ENCODE measurements around the gene MSMP. TPM values are rescaled to one million over a fixed set of nuclear protein-coding genes. Genes with fewer than 3 reads are reported as not detected.
A peak's percentile ranks its signal among the peaks of the same experiment; 100 is the strongest.

Gene MSMP
- polyA plus RNA-seq, 1 donor: 0.61 TPM

DNA sequence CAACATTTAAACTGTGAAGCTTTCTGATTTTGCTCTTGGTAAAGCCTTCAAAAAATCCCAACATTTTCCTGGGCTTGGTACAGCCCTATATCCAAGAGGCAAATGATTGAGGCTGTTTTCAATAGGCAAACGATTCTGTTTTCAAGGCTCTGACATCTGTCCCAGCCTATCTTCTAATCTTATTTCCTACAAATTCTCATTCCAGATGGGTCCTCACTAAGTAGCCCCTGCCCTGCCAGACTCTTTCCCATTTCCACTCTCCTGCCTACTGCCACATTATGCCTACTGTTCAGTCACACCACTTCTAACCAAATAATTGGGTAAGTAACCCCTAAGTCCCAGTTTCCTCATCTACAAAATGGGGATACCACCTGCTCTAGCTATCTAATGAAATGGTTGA, 8.5 kb downstream of the MSMP start:
- Histone ChIP-seq H3K9me3 (ENCODE audit: control insufficient read depth, low read depth, low read length) (no peaks in the 10 kb centered on the region), H3K36me3 (ENCODE audit: control insufficient read depth, insufficient read depth, low read length) (peaks cover 44% of the 10 kb centered on the region), H3K4me3 (ENCODE audit: low read length) (no peak overlapping the region), H3K4me1 (ENCODE audit: control insufficient read depth, insufficient read depth, low read length) (peaks cover 21% of the 10 kb centered on the region), H3K27ac (ENCODE audit: low read length) (peak overlapping the region; percentile 17), H3K27me3 (ENCODE audit: control insufficient read depth, insufficient read depth, low read length) (no peaks in the 10 kb centered on the region)
- no CpG with 5 or more reads among the region's 1 CpG for WGBS (ENCODE audit: insufficient coverage, low lambda C conversion rate)
- DNase-seq: no peak

DNA sequence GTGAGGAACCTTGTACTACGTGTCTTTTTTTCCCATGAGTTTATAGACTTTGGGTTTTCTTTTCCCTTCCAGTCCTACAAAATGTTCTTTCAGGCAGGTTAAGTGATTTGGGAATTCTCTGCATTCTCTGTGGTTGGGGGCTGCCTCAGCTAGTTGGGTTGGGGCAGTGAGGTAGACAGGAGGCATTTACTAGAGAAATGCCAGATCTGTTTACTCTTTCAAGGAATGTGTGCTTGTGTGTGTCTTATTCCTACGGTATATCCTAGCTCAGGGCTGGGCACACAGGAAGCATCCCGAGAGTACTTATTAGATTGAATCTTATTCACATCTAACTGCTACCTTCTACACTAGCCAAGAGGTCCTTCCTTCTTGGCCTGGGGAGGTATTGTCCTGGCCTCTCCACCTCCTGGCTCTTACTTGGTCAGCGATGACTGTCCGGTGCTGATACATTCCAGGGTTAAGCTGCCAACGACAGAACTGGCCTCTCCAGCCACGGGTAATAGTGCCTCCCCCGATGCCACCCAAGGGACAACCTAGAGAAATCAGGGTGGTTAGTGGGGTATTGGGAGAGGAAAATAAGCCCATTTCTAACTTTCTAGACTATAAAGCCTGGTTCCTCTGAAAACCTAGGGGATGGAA, 10.1 kb downstream of the MSMP start:
- Histone ChIP-seq H3K4me3 (ENCODE audit: low read length) (no peak overlapping the region), H3K9me3 (ENCODE audit: control insufficient read depth, low read depth, low read length) (no peaks in the 10 kb centered on the region), H3K4me1 (ENCODE audit: control insufficient read depth, insufficient read depth, low read length) (peaks cover 11% of the 10 kb centered on the region), H3K36me3 (ENCODE audit: control insufficient read depth, insufficient read depth, low read length) (peaks cover 58% of the 10 kb centered on the region), H3K27me3 (ENCODE audit: control insufficient read depth, insufficient read depth, low read length) (no peaks in the 10 kb centered on the region), H3K27ac (ENCODE audit: low read length) (no peak overlapping the region)
- WGBS (ENCODE audit: insufficient coverage, low lambda C conversion rate): 92% methylated on average over 2 of the region's 8 CpGs
- no peak for DNase-seq

- peaks cover 11% of the 10 kb centered on the region for H3K4me1 ChIP-seq (ENCODE audit: control insufficient read depth, insufficient read depth, low read length)
- no peak for DNase-seq
- 100% methylated on average over 1 of the region's 2 CpGs for WGBS (ENCODE audit: insufficient coverage, low lambda C conversion rate)
- no peaks in the 10 kb centered on the region for H3K9me3 ChIP-seq (ENCODE audit: control insufficient read depth, low read depth, low read length)
- H3K27me3 ChIP-seq (ENCODE audit: control insufficient read depth, insufficient read depth, low read length): no peaks in the 10 kb centered on the region
- H3K4me3 ChIP-seq (ENCODE audit: low read length): no peak overlapping the region
- no peak overlapping the region for H3K27ac ChIP-seq (ENCODE audit: low read length)
- peaks cover 64% of the 10 kb centered on the region for H3K36me3 ChIP-seq (ENCODE audit: control insufficient read depth, insufficient read depth, low read length)
These were observed 10.6 kb downstream of the MSMP start for GRCh38 chr9:35743452-35743851.

DNA sequence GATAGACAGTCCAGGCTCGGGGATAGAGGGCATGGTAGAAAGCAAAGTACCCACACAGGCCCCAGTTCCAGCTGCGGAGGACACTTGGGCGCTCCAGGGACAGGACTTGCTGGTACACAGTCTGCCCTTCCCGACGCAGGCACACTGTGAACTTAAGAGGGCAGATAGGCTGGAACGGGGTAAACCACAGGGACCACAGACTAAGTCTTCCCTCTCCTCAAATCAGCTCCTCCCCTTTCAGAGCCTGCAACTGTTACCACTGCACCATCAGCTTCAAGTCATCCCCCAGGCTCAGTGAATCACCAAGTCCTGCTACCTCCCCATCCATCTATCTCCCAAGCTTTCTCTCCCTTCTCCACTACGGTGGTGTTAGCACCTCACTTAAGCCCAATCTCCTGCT, 12.3 kb downstream of the MSMP start:
- Histone ChIP-seq H3K9me3 (ENCODE audit: control insufficient read depth, low read depth, low read length) (no peaks in the 10 kb centered on the region), H3K36me3 (ENCODE audit: control insufficient read depth, insufficient read depth, low read length) (peaks cover 81% of the 10 kb centered on the region), H3K27me3 (ENCODE audit: control insufficient read depth, insufficient read depth, low read length) (no peaks in the 10 kb centered on the region), H3K4me1 (ENCODE audit: control insufficient read depth, insufficient read depth, low read length) (peaks cover 11% of the 10 kb centered on the region), H3K4me3 (ENCODE audit: low read length) (no peak overlapping the region), H3K27ac (ENCODE audit: low read length) (no peak overlapping the region)
- no peak for DNase-seq
- no CpG with 5 or more reads among the region's 7 CpGs for WGBS (ENCODE audit: insufficient coverage, low lambda C conversion rate)

DNA sequence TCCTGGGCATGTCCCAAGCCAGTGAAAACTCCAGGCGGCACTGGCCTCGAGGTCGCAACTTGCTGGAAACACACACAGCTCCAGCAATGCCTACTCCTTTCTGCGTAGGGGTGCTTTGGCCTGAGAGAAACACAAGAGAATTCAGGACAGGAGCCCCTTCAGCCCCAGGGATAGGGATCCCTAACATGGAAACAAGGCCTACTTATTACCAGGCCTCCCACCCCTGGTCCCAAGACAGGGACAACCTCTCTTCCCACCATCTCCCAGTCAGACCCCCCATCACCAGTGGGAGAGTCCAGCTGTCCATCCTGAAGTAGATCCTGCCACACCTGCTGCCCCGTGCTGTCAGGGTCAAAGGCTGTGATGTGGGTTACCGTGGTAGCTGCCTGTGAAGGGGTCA, 13.8 kb downstream of the MSMP start:
- H3K27me3 ChIP-seq (ENCODE audit: control insufficient read depth, insufficient read depth, low read length): no peaks in the 10 kb centered on the region
- H3K36me3 ChIP-seq (ENCODE audit: control insufficient read depth, insufficient read depth, low read length): peaks cover 96% of the 10 kb centered on the region
- WGBS (ENCODE audit: insufficient coverage, low lambda C conversion rate): no CpG with 5 or more reads among the region's 6 CpGs
- no peak overlapping the region for H3K27ac ChIP-seq (ENCODE audit: low read length)
- H3K4me1 ChIP-seq (ENCODE audit: control insufficient read depth, insufficient read depth, low read length): no peaks in the 10 kb centered on the region
- H3K4me3 ChIP-seq (ENCODE audit: low read length): no peak overlapping the region
- H3K9me3 ChIP-seq (ENCODE audit: control insufficient read depth, low read depth, low read length): no peaks in the 10 kb centered on the region
- no peak for DNase-seq

- peaks cover 92% of the 10 kb centered on the region for H3K36me3 ChIP-seq (ENCODE audit: control insufficient read depth, insufficient read depth, low read length)
- WGBS (ENCODE audit: insufficient coverage, low lambda C conversion rate): 100% methylated on average over 2 of the region's 7 CpGs
- no peaks in the 10 kb centered on the region for H3K9me3 ChIP-seq (ENCODE audit: control insufficient read depth, low read depth, low read length)
- no peaks in the 10 kb centered on the region for H3K27me3 ChIP-seq (ENCODE audit: control insufficient read depth, insufficient read depth, low read length)
- H3K4me1 ChIP-seq (ENCODE audit: control insufficient read depth, insufficient read depth, low read length): peaks cover 2% of the 10 kb centered on the region
- H3K4me3 ChIP-seq (ENCODE audit: low read length): no peak overlapping the region
- DNase-seq: no peak
- no peak overlapping the region for H3K27ac ChIP-seq (ENCODE audit: low read length)
These were observed 15.2 kb downstream of the MSMP start for GRCh38 chr9:35738924-35739323.

DNA sequence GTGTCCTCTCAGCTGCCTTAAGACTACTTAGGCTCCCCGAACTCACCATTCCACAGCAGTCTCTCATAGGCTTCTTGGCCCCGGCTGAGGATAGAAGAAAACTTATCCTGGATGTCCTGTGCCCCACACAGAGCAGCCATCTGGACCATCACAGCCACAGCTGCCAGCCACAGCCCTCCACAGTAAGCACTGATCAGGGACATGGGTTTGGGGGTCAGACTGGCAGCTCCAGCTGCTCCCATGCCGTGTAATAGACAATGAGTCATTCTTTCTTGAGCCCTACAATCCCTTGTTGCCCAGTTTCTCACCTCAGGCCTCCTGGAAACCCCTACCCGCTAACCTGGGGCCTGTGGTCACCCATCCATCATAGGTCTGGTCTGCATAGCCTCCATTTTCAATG, 15.9 kb downstream of the MSMP start:
- H3K27ac ChIP-seq (ENCODE audit: low read length): no peak overlapping the region
- H3K4me1 ChIP-seq (ENCODE audit: control insufficient read depth, insufficient read depth, low read length): peaks cover 9% of the 10 kb centered on the region
- H3K9me3 ChIP-seq (ENCODE audit: control insufficient read depth, low read depth, low read length): no peaks in the 10 kb centered on the region
- DNase-seq: no peak
- no peak overlapping the region for H3K4me3 ChIP-seq (ENCODE audit: low read length)
- no CpG with 5 or more reads among the region's 4 CpGs for WGBS (ENCODE audit: insufficient coverage, low lambda C conversion rate)
- peaks cover 85% of the 10 kb centered on the region for H3K36me3 ChIP-seq (ENCODE audit: control insufficient read depth, insufficient read depth, low read length)
- H3K27me3 ChIP-seq (ENCODE audit: control insufficient read depth, insufficient read depth, low read length): no peaks in the 10 kb centered on the region

DNA sequence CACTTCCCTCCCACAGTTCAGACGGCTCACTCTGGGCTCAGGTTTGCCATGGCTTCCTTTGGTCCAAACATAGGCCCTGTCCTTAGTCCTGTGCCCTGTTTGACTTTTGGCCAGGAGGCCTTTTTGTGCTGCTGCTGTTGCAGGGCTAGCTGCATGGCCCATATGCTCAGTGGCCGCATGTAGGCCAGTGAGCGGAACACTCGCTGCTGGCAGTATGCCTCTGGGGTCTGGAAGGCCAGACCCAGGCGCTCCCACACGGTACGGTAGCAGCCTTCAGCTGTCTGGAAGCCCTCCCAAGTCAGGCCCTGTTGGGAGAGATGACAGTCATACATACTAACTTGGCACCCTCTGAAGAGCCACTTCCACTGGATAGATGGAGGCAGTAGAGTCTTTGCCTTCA, 16.9 kb downstream of the MSMP start:
- H3K27ac ChIP-seq (ENCODE audit: low read length): no peak overlapping the region
- peaks cover 10% of the 10 kb centered on the region for H3K4me1 ChIP-seq (ENCODE audit: control insufficient read depth, insufficient read depth, low read length)
- WGBS (ENCODE audit: insufficient coverage, low lambda C conversion rate): no CpG with 5 or more reads among the region's 7 CpGs
- no peak overlapping the region for H3K4me3 ChIP-seq (ENCODE audit: low read length)
- no peak for DNase-seq
- peaks cover 74% of the 10 kb centered on the region for H3K36me3 ChIP-seq (ENCODE audit: control insufficient read depth, insufficient read depth, low read length)
- H3K9me3 ChIP-seq (ENCODE audit: control insufficient read depth, low read depth, low read length): no peaks in the 10 kb centered on the region
- no peaks in the 10 kb centered on the region for H3K27me3 ChIP-seq (ENCODE audit: control insufficient read depth, insufficient read depth, low read length)

- 50% methylated on average over 2 of the region's 5 CpGs for WGBS (ENCODE audit: insufficient coverage, low lambda C conversion rate)
- no peaks in the 10 kb centered on the region for H3K27me3 ChIP-seq (ENCODE audit: control insufficient read depth, insufficient read depth, low read length)
- H3K4me1 ChIP-seq (ENCODE audit: control insufficient read depth, insufficient read depth, low read length): peaks cover 10% of the 10 kb centered on the region
- no peak overlapping the region for H3K27ac ChIP-seq (ENCODE audit: low read length)
- no peak overlapping the region for H3K4me3 ChIP-seq (ENCODE audit: low read length)
- no peaks in the 10 kb centered on the region for H3K9me3 ChIP-seq (ENCODE audit: control insufficient read depth, low read depth, low read length)
- H3K36me3 ChIP-seq (ENCODE audit: control insufficient read depth, insufficient read depth, low read length): peaks cover 66% of the 10 kb centered on the region
- DNase-seq: peak; percentile 61 to 68
These were observed 17.9 kb downstream of the MSMP start for GRCh38 chr9:35736201-35736633.

DNA sequence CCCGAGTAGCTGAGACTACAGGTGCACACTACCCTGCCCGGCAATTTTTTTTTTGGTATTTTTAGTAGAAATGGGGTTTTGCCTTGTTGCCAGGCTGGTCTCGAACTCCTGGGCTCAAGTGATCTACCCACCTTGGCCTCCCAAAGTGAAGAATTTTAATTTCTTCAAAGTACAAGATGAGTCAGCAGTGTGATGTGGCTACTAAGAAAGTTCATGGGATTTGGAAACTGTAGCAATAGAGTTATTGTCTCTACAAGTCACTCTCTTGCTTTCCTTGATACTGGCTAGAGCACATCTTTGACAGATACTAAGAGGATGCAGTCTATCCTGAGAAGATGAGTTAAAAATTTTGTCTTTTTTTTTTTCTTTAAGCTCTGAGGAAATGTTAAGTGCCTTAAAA, 20.0 kb downstream of the MSMP start:
- no peak overlapping the region for H3K27ac ChIP-seq (ENCODE audit: low read length)
- H3K4me3 ChIP-seq (ENCODE audit: low read length): no peak overlapping the region
- DNase-seq: no peak
- no peaks in the 10 kb centered on the region for H3K9me3 ChIP-seq (ENCODE audit: control insufficient read depth, low read depth, low read length)
- H3K4me1 ChIP-seq (ENCODE audit: control insufficient read depth, insufficient read depth, low read length): peaks cover 26% of the 10 kb centered on the region
- no CpG with 5 or more reads among the region's 3 CpGs for WGBS (ENCODE audit: insufficient coverage, low lambda C conversion rate)
- no peaks in the 10 kb centered on the region for H3K27me3 ChIP-seq (ENCODE audit: control insufficient read depth, insufficient read depth, low read length)
- H3K36me3 ChIP-seq (ENCODE audit: control insufficient read depth, insufficient read depth, low read length): peaks cover 45% of the 10 kb centered on the region

All from large intestine (tissue), 3 donors.